K562 (cell line): ENCODE measurements around the gene PHC3. TPM values are rescaled to one million over a fixed set of nuclear protein-coding genes. Genes with fewer than 3 reads are reported as not detected.

Source experiments
- ADNP ChIP-seq: fragments of 200-800 bp; sonication (Bioruptor generic); IDR thresholded peaks from 2 replicates; pipeline ENCODE4 v1.6.1; 2016; ENCODE audit warnings: missing genetic modification characterization, missing compliant biosample characterization
- BDP1 ChIP-seq: IDR thresholded peaks from 3 replicates; pipeline ENCODE4 v1.6.1; 2011; ENCODE audit not compliant: insufficient read length, insufficient read depth
- DDX20 ChIP-seq: fragments of 450-650 bp; IDR thresholded peaks from 2 replicates; pipeline ENCODE4 v1.6.1; 2016; ENCODE audit warnings: missing genetic modification characterization, low read depth, mild to moderate bottlenecking, missing compliant biosample characterization, moderate library complexity
- HDAC3 ChIP-seq: fragments of 450-650 bp; IDR thresholded peaks from 2 replicates; pipeline ENCODE4 v1.6.1; 2018; ENCODE audit warnings: borderline replicate concordance, mild to moderate bottlenecking, moderate library complexity; ENCODE audit not compliant: partially characterized antibody
- KDM1A ChIP-seq, 2 experiments: fragments of 450-650 bp; IDR thresholded peaks; 2 replicates each; pipeline ENCODE4 v1.6.1; 2016; ENCODE audit warnings: mild to moderate bottlenecking in 2 of 2
- NEUROD1 ChIP-seq: fragments of 150-350 bp; IDR thresholded peaks from 2 replicates; pipeline ENCODE4 v1.6.1; 2014; ENCODE audit warnings: borderline replicate concordance, low read length, low read depth; ENCODE audit not compliant: partially characterized antibody
- NUFIP1 ChIP-seq: fragments of 450-650 bp; IDR thresholded peaks from 2 replicates; pipeline ENCODE4 v1.6.1; 2018; ENCODE audit not compliant: partially characterized antibody
- POLR3A ChIP-seq: IDR thresholded peaks from 2 replicates; pipeline ENCODE4 v1.6.1; 2011; ENCODE audit warnings: borderline replicate concordance, mild to moderate bottlenecking, moderate library complexity; ENCODE audit not compliant: insufficient read length, insufficient read depth; ENCODE audit errors: extremely low read depth
- SIX5 ChIP-seq, 2 experiments: IDR thresholded peaks; 2 replicates each; pipeline ENCODE4 v1.6.1; 2011; ENCODE audit warnings: low read length in 2 of 2, borderline replicate concordance in 1 of 2, low read depth in 1 of 2, mild to moderate bottlenecking in 1 of 2, moderate library complexity in 1 of 2; ENCODE audit not compliant: insufficient read depth in 1 of 2
- STAG1 ChIP-seq: sonication (generic); formaldehyde crosslinking; IDR thresholded peaks from 2 replicates; pipeline ENCODE4 v1.5.0; 2020; ENCODE audit warnings: missing genetic modification reagents, borderline replicate concordance
- TFAM ChIP-seq: fragments of 250-450 bp; sonication (Bioruptor Pico); conservative IDR thresholded peaks from 2 replicates; pipeline ENCODE4 v1.5.0; 2021; ENCODE audit warnings: mild to moderate bottlenecking, moderate library complexity
- TGIF2 ChIP-seq: sonication (generic); formaldehyde crosslinking; IDR thresholded peaks from 2 replicates; pipeline ENCODE4 v1.8.1; 2022; ENCODE audit warnings: mild to moderate bottlenecking, missing genetic modification reagents, moderate library complexity
- XRCC4 ChIP-seq: IDR thresholded peaks from one replicate; pipeline ENCODE4 v1.6.1; 2011; ENCODE audit not compliant: insufficient read depth, insufficient read length; ENCODE audit errors: extremely low read depth
- ZBTB7A ChIP-seq: IDR thresholded peaks from 2 replicates; pipeline ENCODE4 v1.6.1; 2011; ENCODE audit warnings: low read depth, mild to moderate bottlenecking, low read length, moderate library complexity, borderline replicate concordance; ENCODE audit not compliant: control insufficient read depth
- ZNF282 ChIP-seq: sonication (generic); formaldehyde crosslinking; IDR thresholded peaks from 2 replicates; pipeline ENCODE4 v1.8.1; 2023; ENCODE audit warnings: missing genetic modification reagents
- ZNF311 ChIP-seq: fragments of 250-450 bp; sonication (Bioruptor Pico); IDR thresholded peaks from 2 replicates; pipeline ENCODE4 v1.4.0; 2020; ENCODE audit warnings: mild to moderate bottlenecking, moderate library complexity
- ZNF445 ChIP-seq: fragments of 250-450 bp; sonication (Bioruptor Pico); IDR thresholded peaks from 2 replicates; pipeline ENCODE4 v1.4.0; 2020; ENCODE audit warnings: low read depth, mild to moderate bottlenecking, moderate library complexity
- polyA plus RNA-seq, 8 experiments: library from polyadenylated mRNA; depleted of rRNA in 4 of 8; stranded (reverse) in 5 of 8; unstranded in 3 of 8; fragments of >200 nt; fragmentation: Nextera tagmentation in 2 of 8; fragmentation: Illumina TruSeq in 1 of 8; extraction: Ambion mirVana in 2 of 8; extraction: Trizol in 1 of 8; gene quantifications; 2 replicates each; pipeline versions ENCODE4 v1.2.1 to v1.2.3, GENCODE V29; 2011 to 2014; ENCODE audit warnings: inconsistent platforms in 1 of 8, missing spikeins in 1 of 8
- total RNA-seq, 7 experiments: library from RNA; depleted of rRNA in 6 of 7; stranded (reverse); fragments of >200 nt in 6 of 7; fragmentation: Illumina TruSeq in 2 of 7; extraction: Trizol in 2 of 7; gene quantifications; 2 replicates each; pipeline versions ENCODE4 v1.2.1 to v1.2.3, GENCODE V29; 2011 to 2021; ENCODE audit warnings: low replicate concordance in 1 of 7
- TF ChIP-seq, protein P1 (sequence below): fragments of 450-650 bp; IDR thresholded peaks from one replicate; pipeline ENCODE4 v1.6.1; 2018; ENCODE audit warnings: mild to moderate bottlenecking, moderate library complexity; ENCODE audit not compliant: partially characterized antibody
- TF ChIP-seq, protein P2 (sequence below): IDR thresholded peaks from 3 replicates; pipeline ENCODE4 v1.6.1; 2011; ENCODE audit warnings: borderline replicate concordance, mild to moderate bottlenecking, moderate library complexity; ENCODE audit not compliant: insufficient read length; ENCODE audit errors: extremely low read depth
- TF ChIP-seq, protein P3 (sequence below): fragments of 450-650 bp; IDR thresholded peaks from 2 replicates; pipeline ENCODE4 v1.6.1; 2016; ENCODE audit warnings: mild to moderate bottlenecking

PHC3 gene
- total and polyA plus RNA-seq, 9 of the 15 experiments (the other 6 are each of a cell fraction or from before 2014, with no cell fraction given) = 3.1 to 21.6 (median 10.5) TPM

DNA sequence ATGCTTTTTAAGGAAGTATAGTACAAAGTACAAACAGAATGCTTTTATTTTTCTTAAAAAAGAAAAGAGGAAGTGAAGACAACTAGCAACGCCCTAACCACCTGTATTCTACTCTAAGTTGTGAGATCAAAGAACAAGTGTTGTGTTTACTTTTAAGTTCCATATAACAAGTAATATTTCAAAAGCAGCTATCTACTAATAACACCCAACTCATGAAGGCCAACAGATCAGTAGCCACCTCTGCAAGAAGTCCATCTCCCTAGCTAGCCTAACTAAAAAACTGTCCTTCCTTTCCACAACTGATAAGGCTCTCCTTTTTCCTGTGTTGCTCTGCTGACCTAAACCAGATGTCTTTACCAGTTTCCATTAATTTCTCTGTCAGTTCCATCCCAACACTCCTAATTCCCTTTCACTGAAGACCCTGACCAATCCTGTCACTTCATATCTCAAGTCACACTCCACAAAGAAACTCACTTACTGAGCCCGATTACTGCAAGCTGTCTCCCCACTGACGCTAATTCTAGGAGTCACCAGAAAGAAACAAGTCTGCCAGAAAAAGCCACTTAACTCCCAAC is 26.9 kb downstream of the PHC3 start (continued):
- TF ChIP-seq SIX5 (IDR thresholded peaks at IDR 0.05; ENCODE audit: borderline replicate concordance in 1 of 2, insufficient read depth in 1 of 2, low read depth in 1 of 2, low read length in 2 of 2) (no peak), POLR3A (no peak), NEUROD1 (no peak), STAG1 (CRISPR knock-in tag) (no peak), XRCC4 (no peak), BDP1 (no peak), ZNF282 (CRISPR knock-in tag) (no peak), TGIF2 (CRISPR knock-in tag) (no peak), ZNF311 (CRISPR knock-in tag) (no peak), KDM1A (IDR thresholded peaks at IDR 0.05) (no peak), NUFIP1 (no peak), ZNF445 (CRISPR knock-in tag) (no peak), ZBTB7A (no peak), ADNP (tag) (no peak), DDX20 (no peak), HDAC3 (peak; percentile 62), TFAM (CRISPR knock-in tag) (no peak)
- TF ChIP-seq, protein P1, sequence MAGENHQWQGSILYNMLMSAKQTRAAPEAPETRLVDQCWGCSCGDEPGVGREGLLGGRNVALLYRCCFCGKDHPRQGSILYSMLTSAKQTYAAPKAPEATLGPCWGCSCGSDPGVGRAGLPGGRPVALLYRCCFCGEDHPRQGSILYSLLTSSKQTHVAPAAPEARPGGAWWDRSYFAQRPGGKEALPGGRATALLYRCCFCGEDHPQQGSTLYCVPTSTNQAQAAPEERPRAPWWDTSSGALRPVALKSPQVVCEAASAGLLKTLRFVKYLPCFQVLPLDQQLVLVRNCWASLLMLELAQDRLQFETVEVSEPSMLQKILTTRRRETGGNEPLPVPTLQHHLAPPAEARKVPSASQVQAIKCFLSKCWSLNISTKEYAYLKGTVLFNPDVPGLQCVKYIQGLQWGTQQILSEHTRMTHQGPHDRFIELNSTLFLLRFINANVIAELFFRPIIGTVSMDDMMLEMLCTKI = no peak
- TF ChIP-seq, protein P2, sequence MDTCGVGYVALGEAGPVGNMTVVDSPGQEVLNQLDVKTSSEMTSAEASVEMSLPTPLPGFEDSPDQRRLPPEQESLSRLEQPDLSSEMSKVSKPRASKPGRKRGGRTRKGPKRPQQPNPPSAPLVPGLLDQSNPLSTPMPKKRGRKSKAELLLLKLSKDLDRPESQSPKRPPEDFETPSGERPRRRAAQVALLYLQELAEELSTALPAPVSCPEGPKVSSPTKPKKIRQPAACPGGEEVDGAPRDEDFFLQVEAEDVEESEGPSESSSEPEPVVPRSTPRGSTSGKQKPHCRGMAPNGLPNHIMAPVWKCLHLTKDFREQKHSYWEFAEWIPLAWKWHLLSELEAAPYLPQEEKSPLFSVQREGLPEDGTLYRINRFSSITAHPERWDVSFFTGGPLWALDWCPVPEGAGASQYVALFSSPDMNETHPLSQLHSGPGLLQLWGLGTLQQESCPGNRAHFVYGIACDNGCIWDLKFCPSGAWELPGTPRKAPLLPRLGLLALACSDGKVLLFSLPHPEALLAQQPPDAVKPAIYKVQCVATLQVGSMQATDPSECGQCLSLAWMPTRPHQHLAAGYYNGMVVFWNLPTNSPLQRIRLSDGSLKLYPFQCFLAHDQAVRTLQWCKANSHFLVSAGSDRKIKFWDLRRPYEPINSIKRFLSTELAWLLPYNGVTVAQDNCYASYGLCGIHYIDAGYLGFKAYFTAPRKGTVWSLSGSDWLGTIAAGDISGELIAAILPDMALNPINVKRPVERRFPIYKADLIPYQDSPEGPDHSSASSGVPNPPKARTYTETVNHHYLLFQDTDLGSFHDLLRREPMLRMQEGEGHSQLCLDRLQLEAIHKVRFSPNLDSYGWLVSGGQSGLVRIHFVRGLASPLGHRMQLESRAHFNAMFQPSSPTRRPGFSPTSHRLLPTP = no peak
- TF ChIP-seq, protein P3, sequence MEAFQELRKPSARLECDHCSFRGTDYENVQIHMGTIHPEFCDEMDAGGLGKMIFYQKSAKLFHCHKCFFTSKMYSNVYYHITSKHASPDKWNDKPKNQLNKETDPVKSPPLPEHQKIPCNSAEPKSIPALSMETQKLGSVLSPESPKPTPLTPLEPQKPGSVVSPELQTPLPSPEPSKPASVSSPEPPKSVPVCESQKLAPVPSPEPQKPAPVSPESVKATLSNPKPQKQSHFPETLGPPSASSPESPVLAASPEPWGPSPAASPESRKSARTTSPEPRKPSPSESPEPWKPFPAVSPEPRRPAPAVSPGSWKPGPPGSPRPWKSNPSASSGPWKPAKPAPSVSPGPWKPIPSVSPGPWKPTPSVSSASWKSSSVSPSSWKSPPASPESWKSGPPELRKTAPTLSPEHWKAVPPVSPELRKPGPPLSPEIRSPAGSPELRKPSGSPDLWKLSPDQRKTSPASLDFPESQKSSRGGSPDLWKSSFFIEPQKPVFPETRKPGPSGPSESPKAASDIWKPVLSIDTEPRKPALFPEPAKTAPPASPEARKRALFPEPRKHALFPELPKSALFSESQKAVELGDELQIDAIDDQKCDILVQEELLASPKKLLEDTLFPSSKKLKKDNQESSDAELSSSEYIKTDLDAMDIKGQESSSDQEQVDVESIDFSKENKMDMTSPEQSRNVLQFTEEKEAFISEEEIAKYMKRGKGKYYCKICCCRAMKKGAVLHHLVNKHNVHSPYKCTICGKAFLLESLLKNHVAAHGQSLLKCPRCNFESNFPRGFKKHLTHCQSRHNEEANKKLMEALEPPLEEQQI = no peak
